Measurements from ENCODE around the gene OSTM1. TPM values are rescaled to one million over a fixed set of nuclear protein-coding genes. Genes with fewer than 3 reads are reported as not detected.

OSTM1 gene
- total and polyA plus RNA-seq, 2 of the 13 experiments (the other 11 are each of a cell fraction or from before 2014, with no cell fraction given) = 8.7 to 20.5 TPM

DNA sequence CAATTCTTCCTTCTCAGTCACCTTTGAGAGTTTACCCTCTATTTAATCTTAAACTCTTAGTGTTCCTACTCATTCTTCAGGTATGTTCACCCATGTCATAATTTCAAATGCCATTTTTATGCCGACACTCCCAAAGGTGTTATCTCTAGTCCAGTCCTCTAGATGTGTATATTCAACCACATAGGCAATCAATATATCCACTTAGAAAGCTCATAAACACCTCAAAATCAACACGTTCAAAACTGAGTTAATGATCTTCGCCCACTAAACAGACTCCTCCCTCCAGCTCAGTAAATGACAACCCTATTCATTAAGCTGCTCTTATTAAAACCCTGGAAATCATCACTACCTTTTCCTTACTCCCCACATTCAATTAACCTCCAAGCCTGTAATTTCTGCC lies 6.4 kb downstream of the OSTM1 start (continued):
- TF ChIP-seq PRDM4 (CRISPR knock-in tag; IDR thresholded peaks at IDR 0.05; ENCODE audit: borderline replicate concordance) (no peak), ZBTB37 (CRISPR knock-in tag; IDR thresholded peaks at IDR 0.05) (no peak), ISX (CRISPR knock-in tag; conservative IDR thresholded peaks at IDR 0.05) (no peak), RORA (CRISPR knock-in tag; IDR thresholded peaks at IDR 0.05) (no peak)

DNA sequence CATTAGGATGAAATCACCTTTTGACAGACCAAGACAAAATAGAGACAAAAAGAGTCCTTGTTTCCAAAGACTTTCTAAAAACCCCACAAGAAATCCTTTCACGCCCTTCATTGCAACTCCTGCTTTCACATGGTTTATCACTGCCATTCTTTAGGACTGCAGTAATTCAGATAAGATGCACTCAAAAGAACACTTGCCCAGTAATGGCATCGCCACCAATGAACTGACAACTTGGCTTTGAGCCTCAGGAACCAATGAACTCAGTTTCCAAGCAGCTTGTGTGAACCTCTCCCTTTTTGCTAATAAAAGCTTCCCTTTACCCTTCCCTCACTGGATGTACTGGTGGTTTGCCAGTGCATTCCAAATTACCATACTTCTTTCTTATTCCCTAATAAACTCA lies 21.8 kb downstream of the OSTM1 start:
- ATAC-seq (no peak), FAIRE-seq (no peak), DNase-seq (ENCODE audit: low spot score) (no peak)
- no peak overlapping the region for H2AFZ ChIP-seq (ENCODE audit: low read length)
- ChIA-PET CTCF (ENCODE audit: low intra/inter-chr PET ratio, low total read pairs) (no interaction called here), POLR2A (no interaction called here)
- H3K9me3 ChIP-seq (ENCODE audit: low read length) = no peaks in the 10 kb centered on the region
- H3K9ac ChIP-seq (ENCODE audit: insufficient read depth, low read depth, low read length) = no peak overlapping the region
- no peak overlapping the region for H3K27ac ChIP-seq (ENCODE audit: extremely low read length, insufficient read depth, low read length)
- H3K4me1 ChIP-seq (ENCODE audit: insufficient read depth, low read length) = no peaks in the 10 kb centered on the region
- intact Hi-C loops (cut with micrococcal nuclease; ENCODE audit: unreplicated experiment) = no loop called here
- in situ Hi-C loops (cut with HindIII; ENCODE audit: extremely low pct_ligation_motif_present, low pct_unique_long_range_greater_than_20kb) = no loop called here
- 98% methylated on average over 2 of the region's 2 CpGs for WGBS (ENCODE audit: low lambda C conversion rate)
- no TSS peak for BruUV-seq (replicated peaks)
- H3K79me2 ChIP-seq (ENCODE audit: insufficient read depth, low read length) = no peaks in the 10 kb centered on the region
- no peaks in the 10 kb centered on the region for H4K20me1 ChIP-seq (ENCODE audit: insufficient read depth, low read length)
- no peaks in the 10 kb centered on the region for H3K36me3 ChIP-seq (replicated peaks in 1 of 2; ENCODE audit: control insufficient read depth in 1 of 2, insufficient read depth in 2 of 2, low read length in 2 of 2)
- no peak overlapping the region for H3K4me2 ChIP-seq (ENCODE audit: low read depth, low read length)
- no peaks in the 10 kb centered on the region for H3K27me3 ChIP-seq (ENCODE audit: control insufficient read depth in 1 of 2, insufficient read depth in 2 of 2, low read length in 2 of 2)
- H3K4me3 ChIP-seq (replicated peaks in 1 of 3; ENCODE audit: insufficient read depth in 1 of 3, low read depth in 2 of 3, low read length in 3 of 3) = no peak overlapping the region
- TF ChIP-seq, protein P1, sequence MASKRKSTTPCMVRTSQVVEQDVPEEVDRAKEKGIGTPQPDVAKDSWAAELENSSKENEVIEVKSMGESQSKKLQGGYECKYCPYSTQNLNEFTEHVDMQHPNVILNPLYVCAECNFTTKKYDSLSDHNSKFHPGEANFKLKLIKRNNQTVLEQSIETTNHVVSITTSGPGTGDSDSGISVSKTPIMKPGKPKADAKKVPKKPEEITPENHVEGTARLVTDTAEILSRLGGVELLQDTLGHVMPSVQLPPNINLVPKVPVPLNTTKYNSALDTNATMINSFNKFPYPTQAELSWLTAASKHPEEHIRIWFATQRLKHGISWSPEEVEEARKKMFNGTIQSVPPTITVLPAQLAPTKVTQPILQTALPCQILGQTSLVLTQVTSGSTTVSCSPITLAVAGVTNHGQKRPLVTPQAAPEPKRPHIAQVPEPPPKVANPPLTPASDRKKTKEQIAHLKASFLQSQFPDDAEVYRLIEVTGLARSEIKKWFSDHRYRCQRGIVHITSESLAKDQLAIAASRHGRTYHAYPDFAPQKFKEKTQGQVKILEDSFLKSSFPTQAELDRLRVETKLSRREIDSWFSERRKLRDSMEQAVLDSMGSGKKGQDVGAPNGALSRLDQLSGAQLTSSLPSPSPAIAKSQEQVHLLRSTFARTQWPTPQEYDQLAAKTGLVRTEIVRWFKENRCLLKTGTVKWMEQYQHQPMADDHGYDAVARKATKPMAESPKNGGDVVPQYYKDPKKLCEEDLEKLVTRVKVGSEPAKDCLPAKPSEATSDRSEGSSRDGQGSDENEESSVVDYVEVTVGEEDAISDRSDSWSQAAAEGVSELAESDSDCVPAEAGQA (IDR thresholded peaks at IDR 0.05; ENCODE audit: low read depth) = no peak
- TF ChIP-seq, protein P1 (CRISPR knock-in tag; IDR thresholded peaks at IDR 0.05; ENCODE audit: borderline replicate concordance) = no peak
- TF ChIP-seq ZFP37 (CRISPR knock-in tag; IDR thresholded peaks at IDR 0.05; ENCODE audit: borderline replicate concordance) (no peak), ZNF263 (CRISPR knock-in tag; IDR thresholded peaks at IDR 0.05) (no peak), USF2 (IDR thresholded peaks at IDR 0.05; ENCODE audit: low read depth, low read length) (no peak), USF2 (CRISPR knock-in tag; IDR thresholded peaks at IDR 0.05; ENCODE audit: borderline replicate concordance) (no peak), ZSCAN20 (CRISPR knock-in tag; IDR thresholded peaks at IDR 0.05; ENCODE audit: borderline replicate concordance) (no peak), MTF2 (CRISPR knock-in tag; IDR thresholded peaks at IDR 0.05; ENCODE audit: borderline replicate concordance) (no peak)
